Measurements from ENCODE around the gene NDE1.
"Not testable (repeated sequence)": the region's sequence is repeated elsewhere in the genome, so short reads cannot be mapped to it uniquely, and the experiment has no call there.

The NDE1 gene

GRCh38 chr16:15621456-15621855, 28.6 kb upstream of the NDE1 start:
- DNase-seq, result no peak

- no peak for DNase-seq
Observed at GRCh38 chr16:15621889-15622288, 28.2 kb upstream of the NDE1 start.

- no peak for DNase-seq
Observed at GRCh38 chr16:15631730-15632409, 18.2 kb upstream of the NDE1 start.

- DNase-seq, result no peak
Observed at GRCh38 chr16:15635926-15636325, 14.1 kb upstream of the NDE1 start.

GRCh38 chr16:15636392-15636873, 13.6 kb upstream of the NDE1 start:
- no peak for DNase-seq

GRCh38 chr16:15639061-15639568, 10.9 kb upstream of the NDE1 start:
- DNase-seq, result peak; percentile 36

- no peak for DNase-seq
Observed at GRCh38 chr16:15640966-15641365, 9.1 kb upstream of the NDE1 start.

- no peak for DNase-seq
Observed at GRCh38 chr16:15641753-15642556, 8.1 kb upstream of the NDE1 start.

- peak; percentile 35 for DNase-seq
Observed at GRCh38 chr16:15642557-15643047, 7.4 kb upstream of the NDE1 start.

- DNase-seq, result peak; percentile 63
Observed at GRCh38 chr16:15643048-15643945, 6.7 kb upstream of the NDE1 start, which contains the start of gene MARF1. Gene MARF1 (minus strand): TSS chr16:15643154. CDS start chr16:15639233, 3,921 bp downstream.

- DNase-seq, result no peak
Observed at GRCh38 chr16:15643946-15644250, 6.1 kb upstream of the NDE1 start.

GRCh38 chr16:15644267-15644961, 5.6 kb upstream of the NDE1 start:
- no peak for DNase-seq

- DNase-seq, result not testable (repeated sequence)
Observed at GRCh38 chr16:15644962-15645465, 5.0 kb upstream of the NDE1 start.

- not testable (repeated sequence) for DNase-seq
Observed at GRCh38 chr16:15646557-15647293, 3.3 kb upstream of the NDE1 start.

GRCh38 chr16:15647294-15648014, 2.6 kb upstream of the NDE1 start:
- DNase-seq, result no peak

- DNase-seq, result no peak
Observed at GRCh38 chr16:15648135-15648730, 1.8 kb upstream of the NDE1 start.

GRCh38 chr16:15649311-15649710, 734 bp upstream of the NDE1 start:
- DNase-seq, result not testable (repeated sequence)

GRCh38 chr16:15649727-15650018, 372 bp upstream of the NDE1 start:
- DNase-seq, result no peak

- DNase-seq, result no peak
Observed at GRCh38 chr16:15650698-15651171, 690 bp downstream of the NDE1 start.
